K562 (cell line): ENCODE data around the gene ST6GALNAC6. TPM values are rescaled to one million over a fixed set of nuclear protein-coding genes. Genes with fewer than 3 reads are reported as not detected.
A peak's percentile ranks its signal among the peaks of the same experiment; 100 is the strongest.

ENCODE experiments used
- ATAC-seq: fragments of 200-7000 bp; cut with Tn5 transposase; 3 replicates; pipeline ENCODE4 v1.9.1; 2020; ENCODE audit warnings: moderate library complexity
- BruUV-seq: library from RNA; stranded (reverse); fragments of 400-500 nt; replicated peaks from 2 replicates; lab custom pipeline; 2021; lab: Mats Ljungman, UMichigan
- CTCF ChIA-PET: fragments of 300-600 bp; formaldehyde crosslinking; extraction: SDS; loops from one replicate; lab custom pipeline; 2021; ENCODE audit warnings: low intra/inter-chr PET ratio; lab: Yijun Ruan, JAX
- POLR2A ChIA-PET: fragments of 300-600, 350-650 bp; sonication (Branson Sonifier 250); formaldehyde crosslinking; extraction: SDS; loops from one replicate; lab custom pipeline; 2021; ENCODE audit warnings: antibody characterized with exemption, inconsistent platforms; lab: Yijun Ruan, JAX
- DNase-seq, 4 experiments: peaks; one replicate each; pipeline versions ENCODE4 v3.0.0 to v3.0.0-alpha.2; 2011 to 2018; ENCODE audit warnings: low spot score in 3 of 4, mixed read lengths in 3 of 4; ENCODE audit errors: extremely low read depth in 1 of 4
- FAIRE-seq: peaks from 2 replicates; lab custom pipeline; 2011; peaks lifted over from hg19 to GRCh38; lab: Jason Lieb, UNC
- H2AFZ ChIP-seq: 2 replicates; pipeline ENCODE4 v1.6.0; 2011; ENCODE audit warnings: low read depth, low read length, control low read depth, inconsistent platforms
- H3K27ac ChIP-seq: fragments of 200-600 bp; 3 replicates; pipeline ENCODE4 v1.8.0; 2011; ENCODE audit warnings: low read depth, mild to moderate bottlenecking, control low read depth, inconsistent platforms, low read length, moderate library complexity, mixed read lengths; ENCODE audit errors: extremely low read depth
- H3K27me3 ChIP-seq, 2 experiments: fragments of 300-600 bp in 1 of 2; 2 replicates in 1 of 2; 3 replicates in 1 of 2; pipeline versions ENCODE4 v1.6.0 to v1.8.0; 2011; ENCODE audit warnings: inconsistent platforms in 2 of 2, low read length in 2 of 2, mild to moderate bottlenecking in 1 of 2, mixed read lengths in 1 of 2, moderate library complexity in 1 of 2; ENCODE audit not compliant: control insufficient read depth in 2 of 2, insufficient read depth in 2 of 2
- H3K36me3 ChIP-seq: fragments of 300-600 bp; 3 replicates; pipeline ENCODE4 v1.8.0; 2011; ENCODE audit warnings: mild to moderate bottlenecking, low read length, inconsistent platforms; ENCODE audit not compliant: control insufficient read depth, insufficient read depth
- H3K4me1 ChIP-seq, 2 experiments: fragments of 200-600 bp in 1 of 2; replicated peaks in 1 of 2; 2 replicates in 1 of 2; 3 replicates in 1 of 2; pipeline versions ENCODE4 v1.5.1 to v1.8.0; 2011; ENCODE audit warnings: inconsistent platforms in 2 of 2, low read length in 2 of 2, mild to moderate bottlenecking in 1 of 2, mixed read lengths in 1 of 2, moderate library complexity in 1 of 2; ENCODE audit not compliant: control insufficient read depth in 2 of 2, insufficient read depth in 2 of 2
- H3K4me2 ChIP-seq: 2 replicates; pipeline ENCODE4 v1.6.1; 2011; ENCODE audit warnings: low read length, control low read depth, inconsistent platforms, mixed read lengths; ENCODE audit not compliant: insufficient read depth
- H3K4me3 ChIP-seq: fragments of 200-600 bp; sonication (generic), shearing (Covaris generic); 2 replicates; pipeline ENCODE4 v1.5.1; 2016; ENCODE audit warnings: control low read depth, inconsistent platforms
- H3K79me2 ChIP-seq: fragments of 200-600 bp; 3 replicates; pipeline ENCODE4 v1.8.0; 2011; ENCODE audit warnings: low read length, inconsistent platforms; ENCODE audit not compliant: control insufficient read depth, insufficient read depth
- H3K9ac ChIP-seq, 2 experiments: 2 replicates each; pipeline versions ENCODE4 v1.6.0 to v1.6.1; 2011; ENCODE audit warnings: low read depth in 2 of 2, low read length in 2 of 2, control low read depth in 1 of 2, inconsistent platforms in 1 of 2, mild to moderate bottlenecking in 1 of 2, mixed read lengths in 1 of 2; ENCODE audit not compliant: insufficient read depth in 1 of 2
- H3K9me1 ChIP-seq: one replicate; pipeline ENCODE4 v1.6.0; 2011; ENCODE audit warnings: inconsistent platforms, mild to moderate bottlenecking, low read length, moderate library complexity; ENCODE audit not compliant: control insufficient read depth, insufficient read depth
- H3K9me3 ChIP-seq: replicated peaks from 2 replicates; pipeline ENCODE4 v1.5.1; 2011; ENCODE audit warnings: low read depth, low read length, inconsistent platforms; ENCODE audit not compliant: control insufficient read depth, insufficient read depth
- H4K20me1 ChIP-seq: replicated peaks from 2 replicates; pipeline ENCODE4 v1.6.1; 2011; ENCODE audit warnings: low read length, inconsistent platforms, mixed read lengths; ENCODE audit not compliant: control insufficient read depth, insufficient read depth
- EGR1 ChIP-seq: fragments of 450-650 bp; conservative IDR thresholded peaks from 2 replicates; pipeline ENCODE4 v1.6.1; 2017; ENCODE audit warnings: mild to moderate bottlenecking
- SLC30A9 ChIP-seq: fragments of 250-450 bp; sonication (Bioruptor Pico); IDR thresholded peaks from 2 replicates; pipeline ENCODE4 v1.8.0; 2022; ENCODE audit warnings: mild to moderate bottlenecking, moderate library complexity
- TGIF2 ChIP-seq: sonication (generic); formaldehyde crosslinking; IDR thresholded peaks from 2 replicates; pipeline ENCODE4 v1.8.1; 2022; ENCODE audit warnings: mild to moderate bottlenecking, missing genetic modification reagents, moderate library complexity
- WHSC1 ChIP-seq: IDR thresholded peaks from one replicate; pipeline ENCODE4 v1.6.1; 2012; ENCODE audit warnings: low read length, control low read depth, inconsistent platforms
- ZNF143 ChIP-seq: sonication (generic); formaldehyde crosslinking; IDR thresholded peaks from 2 replicates; pipeline ENCODE4 v1.9.0; 2022; ENCODE audit warnings: mild to moderate bottlenecking, missing genetic modification reagents
- ZNF311 ChIP-seq: fragments of 250-450 bp; sonication (Bioruptor Pico); IDR thresholded peaks from 2 replicates; pipeline ENCODE4 v1.4.0; 2020; ENCODE audit warnings: mild to moderate bottlenecking, moderate library complexity
- ZNF551 ChIP-seq: fragments of 250-450 bp; sonication (Bioruptor Pico); IDR thresholded peaks from 2 replicates; pipeline ENCODE4 v1.5.0; 2021; ENCODE audit warnings: mild to moderate bottlenecking, moderate library complexity
- ZNF830 ChIP-seq: fragments of 250-450 bp; sonication (Bioruptor Pico); IDR thresholded peaks from 2 replicates; pipeline ENCODE4 v1.5.0; 2021; ENCODE audit warnings: mild to moderate bottlenecking
- WGBS: fragments of 100-300 bp; shearing (Covaris generic); methylation state at CpG from one replicate; pipeline ENCODE4 v1.1.6; 2016; ENCODE audit warnings: low coverage, mixed read lengths; ENCODE audit not compliant: insufficient coverage; ENCODE audit errors: missing lambda C conversion rate; 5-methylcytosine and 5-hydroxymethylcytosine counted together
- in situ Hi-C: fragments of 300-500 bp; cut with MboI; formaldehyde crosslinking; loops from 4 replicates; pipeline ENCODE4 v1.15.0; 2018; ENCODE audit warnings: inconsistent platforms, mixed read lengths
- intact Hi-C: fragments of 100-400 bp; cut with micrococcal nuclease; formaldehyde crosslinking; loops from 2 replicates; pipeline ENCODE4 v1.14.2; 2022
- polyA plus RNA-seq, 8 experiments: library from polyadenylated mRNA; depleted of rRNA in 4 of 8; stranded (reverse) in 5 of 8; unstranded in 3 of 8; fragments of >200 nt; fragmentation: Nextera tagmentation in 2 of 8; fragmentation: Illumina TruSeq in 1 of 8; extraction: Ambion mirVana in 2 of 8; extraction: Trizol in 1 of 8; gene quantifications; 2 replicates each; pipeline versions ENCODE4 v1.2.1 to v1.2.3, GENCODE V29; 2011 to 2014; ENCODE audit warnings: inconsistent platforms in 1 of 8, missing spikeins in 1 of 8
- total RNA-seq, 7 experiments: library from RNA; depleted of rRNA in 6 of 7; stranded (reverse); fragments of >200 nt in 6 of 7; fragmentation: Illumina TruSeq in 2 of 7; extraction: Trizol in 2 of 7; gene quantifications; 2 replicates each; pipeline versions ENCODE4 v1.2.1 to v1.2.3, GENCODE V29; 2011 to 2021; ENCODE audit warnings: low replicate concordance in 1 of 7
- TF ChIP-seq, protein P1 (sequence below): sonication (generic); formaldehyde crosslinking; IDR thresholded peaks from 2 replicates; pipeline ENCODE4 v1.8.0; 2022; ENCODE audit warnings: mild to moderate bottlenecking, missing genetic modification reagents

ST6GALNAC6 gene
- total and polyA plus RNA-seq, 9 of the 15 experiments (the other 6 are each of a cell fraction or from before 2014, with no cell fraction given): 0.13 to 23.0 (median 14.5) TPM

DNA sequence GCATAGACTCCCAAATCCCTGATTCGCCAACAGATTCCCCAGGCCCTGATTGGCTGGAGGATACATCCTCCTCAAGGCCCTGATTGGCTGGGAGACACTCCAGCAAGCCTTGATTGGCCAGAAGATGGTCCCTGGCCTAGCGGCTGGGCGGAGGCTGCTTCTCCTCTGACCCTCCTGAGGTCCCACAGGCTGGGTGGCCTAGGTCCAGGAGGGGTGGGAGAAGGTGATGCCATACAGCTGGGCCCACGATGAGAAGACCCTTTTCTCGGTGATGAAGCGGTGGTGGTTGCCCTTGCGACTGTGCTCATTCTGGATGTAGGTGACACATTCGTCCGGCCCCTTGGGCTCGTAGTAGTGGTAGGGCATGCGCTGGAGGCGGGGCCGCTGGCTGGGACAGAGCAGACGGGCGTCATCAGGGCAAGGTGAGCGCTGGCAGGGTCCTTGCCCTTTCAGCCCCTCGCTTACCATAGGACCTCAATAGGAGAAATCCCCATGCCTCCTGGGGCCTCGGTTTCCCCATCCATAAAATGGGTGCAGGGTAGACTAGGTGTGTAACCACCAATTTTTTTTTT, 12.9 kb downstream of the ST6GALNAC6 start (continued):
- no peak for TF ChIP-seq ZNF830 (CRISPR knock-in tag)
- no peak for TF ChIP-seq ZNF551 (CRISPR knock-in tag)
- TF ChIP-seq ZNF143 (CRISPR knock-in tag): no peak
- TF ChIP-seq TGIF2 (CRISPR knock-in tag): no peak
- TF ChIP-seq WHSC1: no peak
- TF ChIP-seq SLC30A9: no peak

DNA sequence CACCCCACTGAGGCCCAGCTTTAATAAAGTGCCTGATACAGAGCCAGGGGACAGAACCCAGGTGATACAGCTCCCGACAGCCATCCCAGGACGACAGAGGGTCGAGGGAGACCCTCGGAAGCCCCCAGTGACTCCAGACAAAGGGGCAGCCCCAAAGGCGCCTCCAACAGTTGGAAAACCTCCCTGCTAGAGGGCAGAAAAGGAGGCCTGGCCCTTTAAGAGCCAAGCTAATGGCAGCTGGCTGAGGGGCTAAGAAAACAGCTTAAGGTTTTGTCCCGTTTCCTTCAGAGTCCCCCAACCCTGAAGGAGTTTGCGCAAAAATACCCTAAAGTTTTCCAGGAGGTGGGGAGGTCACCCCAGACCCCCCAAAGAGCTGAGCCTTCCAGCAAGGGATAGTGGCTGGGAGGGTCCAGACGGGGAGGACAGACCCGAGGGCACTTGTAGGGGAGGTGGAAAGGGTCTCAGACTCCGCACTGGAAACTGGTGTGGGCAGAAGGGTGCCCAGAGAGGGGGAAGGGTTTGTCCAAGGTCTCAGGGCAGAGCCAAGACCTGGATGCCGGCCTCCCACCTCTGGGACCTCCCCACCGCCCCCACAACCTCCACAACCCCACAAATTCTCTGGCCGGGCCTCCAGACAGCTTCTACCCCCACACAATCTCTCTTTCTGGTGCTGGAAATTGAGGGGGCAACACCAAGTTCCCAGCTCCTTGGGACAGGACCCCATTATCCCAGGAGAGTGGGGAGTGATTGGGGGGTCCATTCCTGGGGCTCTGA, 13.7 kb downstream of the ST6GALNAC6 start:
- H3K4me2 ChIP-seq: no peak overlapping the region
- no peak overlapping the region for H3K4me3 ChIP-seq
- FAIRE-seq: no peak
- in situ Hi-C loops (no loop called here), intact Hi-C loops (no loop called here)
- H3K79me2 ChIP-seq: no peaks in the 10 kb centered on the region
- H3K27me3 ChIP-seq: no peaks in the 10 kb centered on the region
- no peak overlapping the region for H2AFZ ChIP-seq
- H4K20me1 ChIP-seq: no peaks in the 10 kb centered on the region
- peaks cover 0 to 33% of the 10 kb centered on the region in 2 experiments; a peak in 3 of 5 replicates for H3K4me1 ChIP-seq
- H3K27ac ChIP-seq: no peak overlapping the region
- peak overlapping the region in 1 of 2 experiments; percentile 76; a peak in 2 of 4 replicates for H3K9ac ChIP-seq
- TSS peak; percentile 28 for BruUV-seq
- CTCF ChIA-PET: no interaction called here
- H3K9me1 ChIP-seq: no peaks in the 10 kb centered on the region
- POLR2A ChIA-PET: interaction anchor here (0.6 to 2.4 kb wide), 5 partner anchors 9 to 274 kb away, joined by 3 to 12 read pairs (median 3); no protein-coding TSS in a partner anchor
- no peaks in the 10 kb centered on the region for H3K9me3 ChIP-seq
- TF ChIP-seq ZNF311 (CRISPR knock-in tag) (no peak), EGR1 (peak; percentile 25; the same call in 1 of the 2 replicates)
- TF ChIP-seq, protein P1, sequence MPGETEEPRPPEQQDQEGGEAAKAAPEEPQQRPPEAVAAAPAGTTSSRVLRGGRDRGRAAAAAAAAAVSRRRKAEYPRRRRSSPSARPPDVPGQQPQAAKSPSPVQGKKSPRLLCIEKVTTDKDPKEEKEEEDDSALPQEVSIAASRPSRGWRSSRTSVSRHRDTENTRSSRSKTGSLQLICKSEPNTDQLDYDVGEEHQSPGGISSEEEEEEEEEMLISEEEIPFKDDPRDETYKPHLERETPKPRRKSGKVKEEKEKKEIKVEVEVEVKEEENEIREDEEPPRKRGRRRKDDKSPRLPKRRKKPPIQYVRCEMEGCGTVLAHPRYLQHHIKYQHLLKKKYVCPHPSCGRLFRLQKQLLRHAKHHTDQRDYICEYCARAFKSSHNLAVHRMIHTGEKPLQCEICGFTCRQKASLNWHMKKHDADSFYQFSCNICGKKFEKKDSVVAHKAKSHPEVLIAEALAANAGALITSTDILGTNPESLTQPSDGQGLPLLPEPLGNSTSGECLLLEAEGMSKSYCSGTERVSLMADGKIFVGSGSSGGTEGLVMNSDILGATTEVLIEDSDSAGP (CRISPR knock-in tag): peak; percentile 80
- TF ChIP-seq, all 486 proteins: peak for 2
- no peak for DNase-seq
- no peak for ATAC-seq
- H3K36me3 ChIP-seq: peaks cover 46% of the 10 kb centered on the region
- 59% methylated on average over 11 of the region's 13 CpGs for WGBS
